Transverse colon (tissue), 4 donors: ENCODE measurements around the gene BTBD17.

ENCODE experiments used
- CTCF ChIP-seq, 5 experiments: fragments of 200-600 bp in 3 of 5; fragments of 450-650 bp in 2 of 5; sonication (generic) in 3 of 5; IDR thresholded peaks; 1 replicate in 2 of 5; 2 replicates in 3 of 5; pipeline ENCODE4 v1.5.1; 2016 to 2017; ENCODE audit warnings: antibody characterized with exemption in 5 of 5, inconsistent platforms in 3 of 5, mild to moderate bottlenecking in 2 of 5, moderate library complexity in 1 of 5
- EP300 ChIP-seq: sonication (generic); formaldehyde crosslinking; IDR thresholded peaks from one replicate; pipeline ENCODE4 v1.6.1; 2017; ENCODE audit warnings: antibody characterized with exemption, low read depth
- POLR2AphosphoS5 ChIP-seq, 3 donors: sonication (generic); formaldehyde crosslinking; IDR thresholded peaks; one replicate each; pipeline ENCODE4 v1.6.1; 2016; ENCODE audit warnings: antibody characterized with exemption in 3 of 3

DNA sequence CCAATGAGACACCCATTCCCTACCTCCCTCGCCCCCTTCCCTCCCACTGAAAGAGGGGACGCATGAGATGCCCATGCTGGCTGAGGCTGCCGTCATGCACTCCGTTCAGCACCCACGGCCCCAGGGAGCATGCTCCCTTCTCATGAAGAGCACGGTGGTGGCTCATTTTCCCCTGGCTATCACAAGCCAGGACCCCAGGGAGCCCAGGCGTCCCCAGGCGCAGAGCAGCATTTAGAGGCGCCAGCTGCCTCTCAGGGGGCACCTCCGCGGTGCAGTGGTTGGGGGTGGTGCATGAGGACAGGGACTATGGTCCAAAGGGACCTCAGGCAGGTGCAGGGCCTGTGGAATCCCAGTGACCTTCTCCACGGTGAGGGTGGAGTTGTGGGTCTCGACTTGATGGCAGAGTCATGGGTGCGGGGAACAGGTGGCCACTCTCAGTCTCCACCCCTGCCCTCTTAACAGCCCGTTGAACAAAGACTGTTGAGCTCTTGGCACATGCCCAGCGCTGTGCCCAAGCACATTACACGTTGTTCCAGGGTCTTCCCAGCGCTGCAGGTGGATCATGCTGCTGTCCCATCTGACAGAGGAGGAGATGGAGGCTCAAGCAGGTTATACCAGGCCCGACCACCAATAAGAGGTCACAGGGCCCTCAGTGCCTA, 22.0 kb downstream of the BTBD17 start:
- no peak for TF ChIP-seq CTCF (IDR thresholded peaks at IDR 0.05)
- no peak for TF ChIP-seq EP300
- no peak for TF ChIP-seq POLR2AphosphoS5 (IDR thresholded peaks at IDR 0.05)
